Ecto neural progenitor cell (in vitro differentiated cells): ENCODE measurements around the gene ALDH1A3.

Experiments used
- DNase-seq: peaks from one replicate; pipeline ENCODE4 v3.0.0-alpha.2; 2018; ENCODE audit warnings: low spot score

The ALDH1A3 gene

DNA sequence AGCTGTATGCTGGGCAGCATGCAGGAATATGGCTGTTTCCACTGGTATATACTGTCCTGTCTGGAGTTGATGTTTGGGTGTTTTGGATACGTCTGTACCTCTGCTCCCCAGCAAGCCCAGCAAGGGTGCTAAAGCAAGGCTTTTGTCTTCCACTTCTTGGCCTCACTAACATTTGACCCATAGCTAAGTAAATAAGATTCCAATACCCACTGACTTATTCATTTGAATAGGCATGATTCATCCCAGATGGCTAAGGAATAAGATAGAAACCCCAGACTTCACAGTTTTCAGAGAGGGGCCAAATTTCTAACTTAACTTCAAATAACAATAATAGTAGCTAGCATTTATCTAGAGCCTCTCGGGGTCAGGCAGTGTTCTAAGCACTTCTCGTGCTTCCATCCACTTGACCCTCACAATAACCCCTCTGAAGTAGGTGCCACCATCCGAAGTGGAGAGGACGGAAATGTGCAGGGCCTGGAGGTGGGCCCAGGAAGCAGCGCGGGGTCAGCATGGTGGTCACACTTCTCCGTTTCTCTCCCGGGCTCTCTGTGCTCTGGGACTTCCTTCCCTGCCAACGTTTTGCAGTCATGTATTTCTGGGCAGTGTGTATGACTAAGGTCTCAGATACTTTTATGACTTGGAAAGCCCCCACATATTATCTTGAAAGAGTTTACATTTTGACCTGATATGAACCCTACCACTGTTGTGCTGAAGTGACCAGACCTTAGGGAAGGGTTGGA, 78.9 kb downstream of the ALDH1A3 start:
- DNase-seq: no peak

DNA sequence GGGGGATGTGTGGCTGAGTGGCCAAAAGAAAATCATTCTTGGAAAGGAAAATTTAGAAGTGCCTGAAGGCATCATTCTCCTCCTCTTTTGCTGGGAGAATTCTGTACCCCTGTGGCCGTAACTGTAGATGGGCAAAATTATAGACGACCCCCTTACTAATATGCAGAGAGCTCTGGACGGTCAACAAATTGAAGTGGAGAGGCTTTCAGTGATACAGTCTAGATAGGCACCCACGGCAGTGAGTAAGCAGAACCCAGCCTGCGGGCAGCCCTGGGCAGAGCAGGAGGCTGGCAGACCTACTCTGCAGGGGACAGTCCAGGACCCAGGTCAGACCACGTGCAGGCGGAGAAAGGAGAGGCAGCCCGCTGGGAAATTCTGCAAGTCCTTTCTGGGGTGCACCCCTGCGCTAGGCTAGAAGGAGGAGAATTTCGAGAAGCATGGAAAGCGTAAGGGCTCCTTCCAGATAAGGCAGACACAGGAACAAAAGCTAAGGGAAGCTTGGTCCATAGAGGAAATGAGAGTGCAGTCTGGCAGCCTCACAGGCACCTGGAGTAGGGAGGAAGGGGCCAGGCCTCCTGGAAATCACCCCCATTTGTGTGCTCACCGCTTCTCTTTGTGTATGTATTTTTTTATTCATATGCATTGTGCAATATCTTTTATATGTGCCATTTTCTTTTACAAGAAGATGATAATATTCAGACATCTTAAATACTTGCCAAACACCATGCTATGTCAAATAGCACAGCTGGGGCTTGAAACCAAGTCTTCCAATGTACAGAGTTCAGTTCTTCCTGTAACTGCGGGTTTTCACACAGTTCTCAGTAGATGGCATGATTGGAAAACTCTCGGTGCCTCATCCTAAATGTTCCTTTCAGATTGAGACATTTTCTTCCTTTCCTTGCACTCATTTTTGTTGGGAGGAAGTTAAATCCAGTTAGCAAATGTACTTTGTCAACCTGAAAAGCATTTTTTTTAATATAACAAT, 79.7 kb downstream of the ALDH1A3 start:
- no peak for DNase-seq
